ENCODE data around the gene NOS1AP.

GRCh38 chr1:162364498-162364897 is 295.0 kb downstream of the NOS1AP start:
- no peak for TF ChIP-seq CTCF (IDR thresholded peaks at IDR 0.05; ENCODE audit: low read length)
- TF ChIP-seq EZH2 (IDR thresholded peaks at IDR 0.05; ENCODE audit: borderline replicate concordance, low read length): no peak

Data from OCI-LY1 (cell line).